ENCODE measurements around the gene TSSC4. TPM values are rescaled to one million over a fixed set of nuclear protein-coding genes. Genes with fewer than 3 reads are reported as not detected.

TSSC4 gene
- polyA plus RNA-seq, 3 donors: 28.1 to 74.6 (median 52.0) TPM

DNA sequence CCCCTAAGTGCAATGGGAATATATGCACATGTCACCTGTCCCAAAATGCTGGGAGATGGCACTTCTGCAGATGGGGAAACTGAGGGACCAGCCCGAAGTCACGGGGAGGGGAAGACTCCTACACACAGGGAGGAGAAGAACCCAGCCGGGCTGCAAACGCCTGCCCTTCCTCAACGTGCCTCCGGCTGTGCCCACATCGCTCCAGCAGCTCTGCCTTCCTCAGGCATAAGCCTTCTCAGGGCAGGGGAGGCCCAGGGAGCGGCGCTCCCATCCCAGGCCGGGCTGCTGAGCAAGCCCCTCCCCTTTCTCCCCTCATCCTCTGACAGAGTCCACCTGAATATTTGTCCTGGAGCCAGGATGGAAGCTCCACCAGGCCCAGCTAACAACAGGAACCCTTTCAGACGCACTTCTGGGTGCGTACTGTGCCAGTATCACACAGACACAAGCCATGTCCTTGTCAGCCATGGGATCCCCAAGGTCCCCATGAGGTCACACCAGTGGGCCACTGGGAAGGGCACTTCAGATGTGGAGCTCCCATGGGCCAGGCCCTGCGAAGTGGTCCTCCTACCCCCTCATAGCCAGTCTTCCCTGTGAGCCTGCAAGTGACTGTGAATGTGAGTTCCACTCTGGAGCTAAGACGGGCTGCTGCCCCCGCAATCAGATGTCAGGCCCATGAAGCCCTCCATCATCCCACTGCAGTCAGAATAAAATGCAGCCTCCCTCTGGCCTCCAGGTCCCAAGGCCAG is 25.9 kb upstream of the TSSC4 start:
- Mint-ChIP-seq H3K27me3 (ENCODE audit: low read depth in 3 of 3) (peaks cover 20 to 38% (median 21%) of the 10 kb centered on the region in 3 donors), H3K9me3 (peaks cover 0 to 6% (median 0%) of the 10 kb centered on the region in 7 donors), H3K27ac (no peak overlapping the region), H3K4me3 (no peak overlapping the region), H3K36me3 (peaks cover 0 to 5% of the 10 kb centered on the region in 2 donors), H3K4me1 (peaks cover 10% of the 10 kb centered on the region)
- H3K27me3 ChIP-seq (ENCODE audit: control insufficient read depth in 2 of 2, insufficient read depth in 2 of 2, low read length in 2 of 2): peaks cover 0 to 12% of the 10 kb centered on the region in 2 donors
- WGBS (ENCODE audit: insufficient coverage): 100% methylated on average over 7 of the region's 15 CpGs
- no peaks in the 10 kb centered on the region for H3K9me3 ChIP-seq (replicated peaks in 1 of 2; ENCODE audit: control insufficient read depth in 1 of 2, insufficient read depth in 1 of 2, low read length in 2 of 2)
- H3K4me3 ChIP-seq (replicated peaks in 1 of 3; ENCODE audit: low read depth in 2 of 3, low read length in 3 of 3): no peak overlapping the region
- no peak for DNase-seq
- no peak overlapping the region for H3K9ac ChIP-seq (ENCODE audit: insufficient read depth, low read length, poor library complexity, severe bottlenecking)
- H3K27ac ChIP-seq (ENCODE audit: low read depth in 1 of 2, low read length in 2 of 2): no peak overlapping the region
- no peak overlapping the region for H2AFZ ChIP-seq (ENCODE audit: insufficient read depth, low read depth, low read length, poor library complexity, severe bottlenecking)
- H3K79me2 ChIP-seq (ENCODE audit: insufficient read depth, low read length): peaks cover 18% of the 10 kb centered on the region
- no peak for TF ChIP-seq CTCF (IDR thresholded peaks at IDR 0.05)
- H3K4me1 ChIP-seq (ENCODE audit: control insufficient read depth in 1 of 2, insufficient read depth in 2 of 2, low read length in 2 of 2): peaks cover 17 to 25% of the 10 kb centered on the region in 2 donors
- no peak overlapping the region for H3K4me2 ChIP-seq (replicated peaks; ENCODE audit: extremely low read depth, low read length, poor library complexity, severe bottlenecking)
- H3K36me3 ChIP-seq (replicated peaks in 1 of 2; ENCODE audit: control insufficient read depth in 1 of 2, insufficient read depth in 2 of 2, low read length in 2 of 2): no peaks in the 10 kb centered on the region
- peaks cover 16% of the 10 kb centered on the region for H4K20me1 ChIP-seq (ENCODE audit: insufficient read depth, low read length)
- intact Hi-C loops (cut with micrococcal nuclease): no loop called here

- Mint-ChIP-seq H3K36me3 (peaks cover 0 to 5% of the 10 kb centered on the region in 2 donors), H3K27ac (no peak overlapping the region), H3K9me3 (peaks cover 0 to 6% (median 0%) of the 10 kb centered on the region in 7 donors), H3K27me3 (ENCODE audit: low read depth in 3 of 3) (peaks cover 19 to 38% (median 22%) of the 10 kb centered on the region in 3 donors), H3K4me1 (peaks cover 18% of the 10 kb centered on the region), H3K4me3 (no peak overlapping the region)
- Histone ChIP-seq H2AFZ (ENCODE audit: insufficient read depth, low read depth, low read length, poor library complexity, severe bottlenecking) (no peak overlapping the region), H3K4me3 (replicated peaks in 1 of 3; ENCODE audit: low read depth in 2 of 3, low read length in 3 of 3) (no peak overlapping the region), H3K9me3 (replicated peaks in 1 of 2; ENCODE audit: control insufficient read depth in 1 of 2, insufficient read depth in 1 of 2, low read length in 2 of 2) (no peaks in the 10 kb centered on the region), H3K4me2 (replicated peaks; ENCODE audit: extremely low read depth, low read length, poor library complexity, severe bottlenecking) (no peak overlapping the region), H3K36me3 (replicated peaks in 1 of 2; ENCODE audit: control insufficient read depth in 1 of 2, insufficient read depth in 2 of 2, low read length in 2 of 2) (no peaks in the 10 kb centered on the region), H3K4me1 (ENCODE audit: control insufficient read depth in 1 of 2, insufficient read depth in 2 of 2, low read length in 2 of 2) (peaks cover 25 to 33% of the 10 kb centered on the region in 2 donors), H4K20me1 (ENCODE audit: insufficient read depth, low read length) (peaks cover 23% of the 10 kb centered on the region), H3K9ac (ENCODE audit: insufficient read depth, low read length, poor library complexity, severe bottlenecking) (no peak overlapping the region), H3K27ac (ENCODE audit: low read depth in 1 of 2, low read length in 2 of 2) (no peak overlapping the region), H3K27me3 (ENCODE audit: control insufficient read depth in 2 of 2, insufficient read depth in 2 of 2, low read length in 2 of 2) (peaks cover 0 to 12% of the 10 kb centered on the region in 2 donors), H3K79me2 (ENCODE audit: insufficient read depth, low read length) (peaks cover 24% of the 10 kb centered on the region)
- WGBS (ENCODE audit: insufficient coverage): 94% methylated on average over 5 of the region's 6 CpGs
- DNase-seq: no peak
- intact Hi-C loops (cut with micrococcal nuclease): no loop called here
- no peak for TF ChIP-seq CTCF (IDR thresholded peaks at IDR 0.05)
Observed at GRCh38 chr11:2375341-2375853, 25.2 kb upstream of the TSSC4 start.
